Nephron (organoid): ENCODE results near the gene LRCH2.
A peak's percentile ranks its signal among the peaks of the same experiment; 100 is the strongest.

Source experiments
- H3K27ac Mint-ChIP-seq, 3 experiments: 2 replicates each; pipeline ENCODE4 v1.8.0; 2020; ENCODE audit warnings: mixed read lengths in 3 of 3, mild to moderate bottlenecking in 2 of 3, moderate library complexity in 1 of 3
- H3K27me3 Mint-ChIP-seq: 2 replicates; pipeline ENCODE4 v1.8.0; 2021; ENCODE audit warnings: low read depth, mild to moderate bottlenecking, moderate library complexity, mixed read lengths
- H3K36me3 Mint-ChIP-seq: 2 replicates; pipeline ENCODE4 v1.8.0; 2020; ENCODE audit warnings: low read depth, mixed read lengths
- H3K4me1 Mint-ChIP-seq: 2 replicates; pipeline ENCODE4 v1.8.0; 2020; ENCODE audit warnings: mixed read lengths
- H3K4me3 Mint-ChIP-seq, 3 experiments: 2 replicates each; pipeline ENCODE4 v1.8.0; 2020; ENCODE audit warnings: mild to moderate bottlenecking in 3 of 3, mixed read lengths in 3 of 3, moderate library complexity in 2 of 3
- H3K9me3 Mint-ChIP-seq: 2 replicates; pipeline ENCODE4 v1.8.0; 2020; ENCODE audit warnings: mixed read lengths
- CTCF ChIP-seq, 3 experiments: fragments of 200-600 bp; sonication (generic); IDR thresholded peaks; one replicate each; pipeline ENCODE4 v1.5.0; 2021; ENCODE audit warnings: antibody characterized with exemption in 3 of 3; ENCODE audit not compliant: unreplicated experiment in 3 of 3

The LRCH2 gene

DNA sequence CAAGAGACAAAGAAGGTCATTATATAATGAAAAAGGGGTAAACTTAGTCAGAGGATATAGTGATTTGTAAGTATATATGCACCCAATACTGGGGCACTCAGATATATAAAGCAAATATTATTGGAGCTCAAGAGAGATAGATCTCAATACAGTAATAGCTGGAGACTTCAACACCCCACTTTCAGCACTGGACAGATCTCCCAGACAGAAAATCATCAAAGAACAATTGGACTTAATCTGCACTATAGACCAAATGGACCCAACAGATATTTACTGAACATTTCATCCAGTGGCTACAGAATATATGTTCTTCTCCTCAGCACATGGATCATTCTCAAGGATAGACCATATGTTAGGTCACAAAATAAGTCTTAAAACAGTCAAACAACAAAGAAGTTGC, 91.8 kb downstream of the LRCH2 start:
- no peak for TF ChIP-seq CTCF (IDR thresholded peaks at IDR 0.05; ENCODE audit: unreplicated experiment in 3 of 3)
- Mint-ChIP-seq H3K9me3 (peaks cover 34% of the 10 kb centered on the region), H3K27ac (no peak overlapping the region), H3K4me3 (no peak overlapping the region), H3K27me3 (no peaks in the 10 kb centered on the region), H3K36me3 (peaks cover 89% of the 10 kb centered on the region), H3K4me1 (no peaks in the 10 kb centered on the region)

DNA sequence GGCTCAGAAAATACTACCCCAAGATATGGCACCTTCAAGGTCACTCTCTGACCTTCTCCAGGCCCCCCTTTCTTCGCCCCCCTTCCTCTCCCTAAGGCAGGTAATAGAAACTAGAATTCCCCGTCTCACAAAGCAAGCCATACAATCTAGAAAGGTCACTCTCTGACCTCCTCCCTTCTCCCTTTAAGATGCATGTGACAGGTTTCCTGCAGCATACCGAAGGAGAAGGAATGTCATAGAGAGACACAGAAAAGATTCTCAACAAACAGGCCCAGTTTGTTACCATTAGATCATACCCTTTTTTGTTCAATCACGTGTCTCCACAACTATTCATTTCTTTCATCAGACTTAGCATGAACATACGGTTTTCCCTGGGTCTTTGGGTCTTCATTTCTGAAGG, 95.9 kb downstream of the LRCH2 start:
- no peak overlapping the region for H3K4me3 Mint-ChIP-seq
- no peaks in the 10 kb centered on the region for H3K27me3 Mint-ChIP-seq
- peaks cover 81% of the 10 kb centered on the region for H3K36me3 Mint-ChIP-seq
- no peak for TF ChIP-seq CTCF (IDR thresholded peaks at IDR 0.05; ENCODE audit: unreplicated experiment in 3 of 3)
- peaks cover 20% of the 10 kb centered on the region for H3K9me3 Mint-ChIP-seq
- H3K27ac Mint-ChIP-seq: peak overlapping the region in 1 of 3 experiments; percentile 12
- peaks cover 12% of the 10 kb centered on the region for H3K4me1 Mint-ChIP-seq

DNA sequence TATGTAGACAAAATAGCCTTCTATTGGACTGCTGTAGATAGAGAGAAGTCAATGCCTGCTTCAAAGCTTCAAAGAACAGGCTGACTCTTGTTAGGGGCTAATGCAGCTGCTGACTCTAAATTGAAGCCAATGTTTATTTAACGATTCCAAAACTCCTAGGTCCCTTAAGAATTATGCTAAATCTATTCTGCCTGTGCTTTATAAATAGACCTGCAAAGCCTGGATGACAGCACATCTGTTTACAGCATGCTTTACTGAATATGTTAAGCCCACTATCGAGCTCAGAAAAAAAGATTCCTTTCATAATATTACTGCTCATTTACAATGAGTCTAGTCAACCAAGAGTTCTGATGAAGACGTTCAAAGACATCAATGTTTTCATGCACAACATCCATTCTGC, 99.5 kb downstream of the LRCH2 start:
- Mint-ChIP-seq H3K9me3 (peaks cover 2% of the 10 kb centered on the region), H3K36me3 (peaks cover 60% of the 10 kb centered on the region), H3K4me1 (peaks cover 12% of the 10 kb centered on the region), H3K27me3 (no peaks in the 10 kb centered on the region), H3K4me3 (no peak overlapping the region), H3K27ac (no peak overlapping the region)
- TF ChIP-seq CTCF (IDR thresholded peaks at IDR 0.05; ENCODE audit: unreplicated experiment in 3 of 3): no peak

GRCh38 chrX:115112411-115112810, 121.5 kb downstream of the LRCH2 start:
- H3K27me3 Mint-ChIP-seq: no peaks in the 10 kb centered on the region
- no peak for TF ChIP-seq CTCF (IDR thresholded peaks at IDR 0.05; ENCODE audit: unreplicated experiment in 3 of 3)
- peaks cover 10% of the 10 kb centered on the region for H3K9me3 Mint-ChIP-seq
- no peak overlapping the region for H3K4me3 Mint-ChIP-seq
- no peak overlapping the region for H3K27ac Mint-ChIP-seq
- no peaks in the 10 kb centered on the region for H3K4me1 Mint-ChIP-seq
- H3K36me3 Mint-ChIP-seq: peaks cover 46% of the 10 kb centered on the region

GRCh38 chrX:115098897-115099296, 135.0 kb downstream of the LRCH2 start:
- H3K4me3 Mint-ChIP-seq: no peak overlapping the region
- H3K27ac Mint-ChIP-seq: no peak overlapping the region
- H3K4me1 Mint-ChIP-seq: no peaks in the 10 kb centered on the region

More at GRCh38 chrX:115098897-115099296, 135.0 kb downstream of the LRCH2 start:
- Mint-ChIP-seq H3K27me3 (no peaks in the 10 kb centered on the region), H3K9me3 (peaks cover 60% of the 10 kb centered on the region), H3K36me3 (peaks cover 99% of the 10 kb centered on the region)
- TF ChIP-seq CTCF (IDR thresholded peaks at IDR 0.05; ENCODE audit: unreplicated experiment in 3 of 3): no peak
